ENCODE data around the gene KCNN3.

KCNN3 gene

DNA sequence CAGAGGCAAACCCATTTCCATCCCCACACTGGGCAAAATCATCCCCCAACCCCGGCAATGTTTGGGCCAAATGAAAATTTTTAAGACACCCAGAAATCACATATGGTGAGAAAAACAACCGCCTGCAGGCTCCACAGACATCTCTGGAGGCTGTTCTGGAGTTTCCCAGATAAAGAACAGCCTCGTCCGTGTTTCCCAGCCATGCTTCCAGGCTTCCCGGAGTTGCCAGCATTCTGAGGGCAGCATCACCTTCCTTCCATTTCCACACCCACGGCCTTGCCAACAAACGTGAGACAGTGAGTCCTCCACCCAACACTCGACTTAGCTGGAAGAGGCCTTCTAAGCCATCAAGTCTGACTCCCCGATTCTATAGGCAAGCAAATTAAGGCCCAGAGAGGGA lies 36.9 kb downstream of the KCNN3 start:
- TF ChIP-seq, protein P1, sequence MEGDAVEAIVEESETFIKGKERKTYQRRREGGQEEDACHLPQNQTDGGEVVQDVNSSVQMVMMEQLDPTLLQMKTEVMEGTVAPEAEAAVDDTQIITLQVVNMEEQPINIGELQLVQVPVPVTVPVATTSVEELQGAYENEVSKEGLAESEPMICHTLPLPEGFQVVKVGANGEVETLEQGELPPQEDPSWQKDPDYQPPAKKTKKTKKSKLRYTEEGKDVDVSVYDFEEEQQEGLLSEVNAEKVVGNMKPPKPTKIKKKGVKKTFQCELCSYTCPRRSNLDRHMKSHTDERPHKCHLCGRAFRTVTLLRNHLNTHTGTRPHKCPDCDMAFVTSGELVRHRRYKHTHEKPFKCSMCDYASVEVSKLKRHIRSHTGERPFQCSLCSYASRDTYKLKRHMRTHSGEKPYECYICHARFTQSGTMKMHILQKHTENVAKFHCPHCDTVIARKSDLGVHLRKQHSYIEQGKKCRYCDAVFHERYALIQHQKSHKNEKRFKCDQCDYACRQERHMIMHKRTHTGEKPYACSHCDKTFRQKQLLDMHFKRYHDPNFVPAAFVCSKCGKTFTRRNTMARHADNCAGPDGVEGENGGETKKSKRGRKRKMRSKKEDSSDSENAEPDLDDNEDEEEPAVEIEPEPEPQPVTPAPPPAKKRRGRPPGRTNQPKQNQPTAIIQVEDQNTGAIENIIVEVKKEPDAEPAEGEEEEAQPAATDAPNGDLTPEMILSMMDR (IDR thresholded peaks at IDR 0.05; ENCODE audit: borderline replicate concordance, control extremely low read depth, extremely low read depth, insufficient read depth, missing control alignments), result no peak
- DNase-seq (ENCODE audit: low spot score), result no peak
- in situ Hi-C loops (cut with MboI; ENCODE audit: low sequenced_read_pairs, unreplicated experiment), result no loop called here

DNA sequence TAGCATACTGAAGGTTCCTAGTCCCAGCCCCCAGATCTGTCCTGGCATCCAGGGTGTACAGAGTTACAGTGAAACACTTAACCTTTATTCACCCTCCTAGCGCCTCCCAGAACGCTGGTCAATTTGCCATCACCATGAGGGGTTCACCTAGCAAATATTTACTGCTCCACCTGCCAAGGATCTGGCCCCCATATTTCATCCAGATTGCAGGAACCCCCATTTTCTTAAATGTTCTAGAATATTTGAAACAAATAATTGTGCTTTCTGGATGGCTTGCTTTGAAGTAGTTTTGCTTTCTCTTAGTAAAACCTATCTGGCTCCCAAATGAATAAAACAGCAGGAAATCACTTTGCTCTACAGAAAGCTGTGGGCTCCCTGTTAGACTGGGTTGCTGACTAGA lies 37.7 kb downstream of the KCNN3 start:
- in situ Hi-C loops (cut with MboI; ENCODE audit: low sequenced_read_pairs, unreplicated experiment), result no loop called here
- no peak for DNase-seq (ENCODE audit: low spot score)
- TF ChIP-seq, protein P1 (IDR thresholded peaks at IDR 0.05; ENCODE audit: borderline replicate concordance, control extremely low read depth, extremely low read depth, insufficient read depth, missing control alignments), result no peak

DNA sequence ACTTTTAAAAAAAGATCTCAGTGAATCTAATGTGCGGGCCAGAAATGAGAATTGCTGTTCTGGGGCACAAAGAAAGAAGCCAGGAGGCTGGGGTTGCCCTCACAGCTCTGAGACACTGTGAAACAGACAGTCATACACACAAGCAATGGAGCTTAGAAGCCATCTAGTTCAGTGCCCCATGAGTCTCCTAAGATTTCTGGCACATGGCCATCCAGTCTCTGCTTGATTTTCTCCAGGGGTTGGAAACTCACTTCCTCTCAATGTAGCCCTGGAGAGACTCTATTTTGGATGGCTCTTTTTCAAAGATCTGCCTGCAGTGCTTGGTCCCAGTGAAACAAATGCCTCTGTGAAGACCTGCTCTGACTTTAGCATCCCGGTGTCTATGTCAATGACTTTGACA lies 38.6 kb downstream of the KCNN3 start:
- no peak for DNase-seq (ENCODE audit: low spot score)
- in situ Hi-C loops (cut with MboI; ENCODE audit: low sequenced_read_pairs, unreplicated experiment), result no loop called here
- TF ChIP-seq, protein P1 (IDR thresholded peaks at IDR 0.05; ENCODE audit: borderline replicate concordance, control extremely low read depth, extremely low read depth, insufficient read depth, missing control alignments), result no peak

DNA sequence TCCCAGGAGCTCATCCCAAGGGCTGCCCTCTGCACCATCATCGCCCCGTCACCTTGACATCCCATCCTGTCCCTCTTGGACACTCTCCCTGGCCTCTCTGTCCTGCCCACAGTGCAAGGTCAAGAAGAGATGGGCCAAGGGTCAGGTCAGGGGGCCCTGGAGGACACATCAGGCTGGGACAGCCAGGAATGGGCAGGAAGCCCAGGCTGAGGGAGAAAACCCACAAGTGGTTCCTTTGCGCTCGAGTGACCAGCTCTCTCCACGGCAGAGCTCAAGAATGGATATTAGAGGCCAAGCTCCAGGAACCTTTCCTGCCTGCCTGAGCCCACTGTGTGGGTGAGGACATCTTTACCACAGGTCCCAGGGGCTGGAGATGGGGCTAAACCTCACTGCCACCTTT lies 41.0 kb downstream of the KCNN3 start:
- no peak for DNase-seq (ENCODE audit: low spot score)
- TF ChIP-seq, protein P1 (IDR thresholded peaks at IDR 0.05; ENCODE audit: borderline replicate concordance, control extremely low read depth, extremely low read depth, insufficient read depth, missing control alignments), result no peak
- in situ Hi-C loops (cut with MboI; ENCODE audit: low sequenced_read_pairs, unreplicated experiment), result no loop called here

DNA sequence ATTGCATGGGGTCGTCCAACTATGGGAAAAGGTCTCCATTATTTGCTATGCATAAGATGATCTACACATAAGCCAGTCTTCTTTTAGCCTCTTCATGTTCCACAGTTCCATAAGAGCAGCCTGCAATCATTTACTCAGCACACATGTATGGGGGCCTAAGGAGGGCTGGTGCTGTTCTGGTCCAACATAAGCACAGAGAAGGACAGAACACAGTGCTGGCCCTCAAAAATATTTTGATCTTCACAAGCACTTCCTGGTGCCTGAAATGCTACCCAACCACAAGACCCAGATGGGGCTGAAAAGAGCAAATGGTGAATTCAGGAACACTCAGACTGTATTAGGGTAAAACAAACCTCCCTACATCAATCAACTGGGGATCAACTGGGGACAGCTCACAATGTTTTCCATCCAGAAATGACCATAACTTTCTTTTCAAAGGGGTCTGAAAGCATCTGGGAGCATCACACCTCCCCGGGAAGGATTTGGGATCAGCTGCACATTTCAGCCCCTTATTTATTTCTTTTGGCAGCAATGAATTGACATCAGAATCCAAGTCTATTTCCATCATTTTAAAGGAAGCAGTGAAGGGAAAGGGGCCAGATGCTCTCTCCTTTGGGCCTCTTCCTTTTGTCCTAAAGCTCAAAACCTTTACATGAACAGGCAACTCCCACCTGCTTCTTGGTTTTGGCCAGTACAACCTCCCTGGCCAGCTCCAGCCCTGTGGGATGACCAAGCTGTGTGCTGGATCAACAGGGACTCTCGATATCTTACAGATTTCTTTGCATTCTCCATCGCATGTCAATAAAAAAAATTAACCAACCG lies 45.7 kb downstream of the KCNN3 start:
- in situ Hi-C loops (cut with MboI; ENCODE audit: low sequenced_read_pairs, unreplicated experiment), result no loop called here
- DNase-seq (ENCODE audit: low spot score), result no peak
- TF ChIP-seq, protein P1 (IDR thresholded peaks at IDR 0.05; ENCODE audit: borderline replicate concordance, control extremely low read depth, extremely low read depth, insufficient read depth, missing control alignments), result no peak

DNA sequence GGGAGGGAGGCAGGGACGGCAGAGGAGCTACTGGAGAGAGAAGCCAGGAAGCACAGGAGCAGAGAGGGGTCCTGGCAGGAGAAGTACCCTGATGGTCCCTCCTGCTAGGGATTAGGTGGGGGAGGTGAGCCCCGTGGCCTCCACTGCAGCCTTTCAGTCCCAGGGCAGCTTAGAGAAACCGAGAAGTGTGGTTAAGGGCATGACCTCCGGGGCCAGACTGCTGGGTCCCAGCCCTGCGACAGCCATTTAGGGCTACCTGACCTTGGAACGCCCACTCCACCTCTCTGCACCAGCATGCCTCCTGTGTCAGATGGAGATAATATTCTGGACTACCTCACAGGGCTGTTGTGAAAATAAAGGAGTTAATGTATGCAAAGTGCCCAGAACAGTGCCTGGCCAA lies 47.4 kb downstream of the KCNN3 start:
- no peak for DNase-seq (ENCODE audit: low spot score)
- in situ Hi-C loops (cut with MboI; ENCODE audit: low sequenced_read_pairs, unreplicated experiment), result no loop called here

More for the DNA sequence above, 47.4 kb downstream of the KCNN3 start:
- TF ChIP-seq, protein P1 (IDR thresholded peaks at IDR 0.05; ENCODE audit: borderline replicate concordance, control extremely low read depth, extremely low read depth, insufficient read depth, missing control alignments), result no peak

All from GM13976 (cell line).